Neural progenitor cell (in vitro differentiated cells): ENCODE data around the gene GRN.

Experiments
- CTCF ChIP-seq: fragments of 200-600 bp; sonication (generic); IDR thresholded peaks from 2 replicates; pipeline ENCODE4 v1.5.1; 2017; ENCODE audit warnings: antibody characterized with exemption, mild to moderate bottlenecking
- EZH2 ChIP-seq: fragments of 200-600 bp; sonication (generic); IDR thresholded peaks from 2 replicates; pipeline ENCODE4 v1.6.1; 2017; ENCODE audit warnings: antibody characterized with exemption, mild to moderate bottlenecking, moderate library complexity

GRCh38 chr17:44375196-44376017 lies 30.3 kb downstream of the GRN start:
- TF ChIP-seq CTCF (no peak), EZH2 (no peak)
